K562 (cell line): ENCODE results near the gene PPP1R13B. TPM values are rescaled to one million over a fixed set of nuclear protein-coding genes. Genes with fewer than 3 reads are reported as not detected.

Experiments used
- ATAC-seq: fragments of 200-7000 bp; cut with Tn5 transposase; 3 replicates; pipeline ENCODE4 v1.9.1; 2020; ENCODE audit warnings: moderate library complexity
- BruUV-seq: library from RNA; stranded (reverse); fragments of 400-500 nt; replicated peaks from 2 replicates; lab custom pipeline; 2021; lab: Mats Ljungman, UMichigan
- CTCF ChIA-PET: fragments of 300-600 bp; formaldehyde crosslinking; extraction: SDS; loops from one replicate; lab custom pipeline; 2021; ENCODE audit warnings: low intra/inter-chr PET ratio; lab: Yijun Ruan, JAX
- POLR2A ChIA-PET: fragments of 300-600, 350-650 bp; sonication (Branson Sonifier 250); formaldehyde crosslinking; extraction: SDS; loops from one replicate; lab custom pipeline; 2021; ENCODE audit warnings: antibody characterized with exemption, inconsistent platforms; lab: Yijun Ruan, JAX
- DNase-seq, 4 experiments: peaks; one replicate each; pipeline versions ENCODE4 v3.0.0 to v3.0.0-alpha.2; 2011 to 2018; ENCODE audit warnings: low spot score in 3 of 4, mixed read lengths in 3 of 4; ENCODE audit errors: extremely low read depth in 1 of 4
- FAIRE-seq: peaks from 2 replicates; lab custom pipeline; 2011; peaks lifted over from hg19 to GRCh38; lab: Jason Lieb, UNC
- H2AFZ ChIP-seq: 2 replicates; pipeline ENCODE4 v1.6.0; 2011; ENCODE audit warnings: low read depth, low read length, control low read depth, inconsistent platforms
- H3K27ac ChIP-seq: fragments of 200-600 bp; 3 replicates; pipeline ENCODE4 v1.8.0; 2011; ENCODE audit warnings: low read depth, mild to moderate bottlenecking, control low read depth, inconsistent platforms, low read length, moderate library complexity, mixed read lengths; ENCODE audit errors: extremely low read depth
- H3K27me3 ChIP-seq, 2 experiments: fragments of 300-600 bp in 1 of 2; 2 replicates in 1 of 2; 3 replicates in 1 of 2; pipeline versions ENCODE4 v1.6.0 to v1.8.0; 2011; ENCODE audit warnings: inconsistent platforms in 2 of 2, low read length in 2 of 2, mild to moderate bottlenecking in 1 of 2, mixed read lengths in 1 of 2, moderate library complexity in 1 of 2; ENCODE audit not compliant: control insufficient read depth in 2 of 2, insufficient read depth in 2 of 2
- H3K36me3 ChIP-seq: fragments of 300-600 bp; 3 replicates; pipeline ENCODE4 v1.8.0; 2011; ENCODE audit warnings: mild to moderate bottlenecking, low read length, inconsistent platforms; ENCODE audit not compliant: control insufficient read depth, insufficient read depth
- H3K4me1 ChIP-seq, 2 experiments: fragments of 200-600 bp in 1 of 2; replicated peaks in 1 of 2; 2 replicates in 1 of 2; 3 replicates in 1 of 2; pipeline versions ENCODE4 v1.5.1 to v1.8.0; 2011; ENCODE audit warnings: inconsistent platforms in 2 of 2, low read length in 2 of 2, mild to moderate bottlenecking in 1 of 2, mixed read lengths in 1 of 2, moderate library complexity in 1 of 2; ENCODE audit not compliant: control insufficient read depth in 2 of 2, insufficient read depth in 2 of 2
- H3K4me2 ChIP-seq: 2 replicates; pipeline ENCODE4 v1.6.1; 2011; ENCODE audit warnings: low read length, control low read depth, inconsistent platforms, mixed read lengths; ENCODE audit not compliant: insufficient read depth
- H3K4me3 ChIP-seq: fragments of 200-600 bp; sonication (generic), shearing (Covaris generic); 2 replicates; pipeline ENCODE4 v1.5.1; 2016; ENCODE audit warnings: control low read depth, inconsistent platforms
- H3K79me2 ChIP-seq: fragments of 200-600 bp; 3 replicates; pipeline ENCODE4 v1.8.0; 2011; ENCODE audit warnings: low read length, inconsistent platforms; ENCODE audit not compliant: control insufficient read depth, insufficient read depth
- H3K9ac ChIP-seq, 2 experiments: 2 replicates each; pipeline versions ENCODE4 v1.6.0 to v1.6.1; 2011; ENCODE audit warnings: low read depth in 2 of 2, low read length in 2 of 2, control low read depth in 1 of 2, inconsistent platforms in 1 of 2, mild to moderate bottlenecking in 1 of 2, mixed read lengths in 1 of 2; ENCODE audit not compliant: insufficient read depth in 1 of 2
- H3K9me1 ChIP-seq: one replicate; pipeline ENCODE4 v1.6.0; 2011; ENCODE audit warnings: inconsistent platforms, mild to moderate bottlenecking, low read length, moderate library complexity; ENCODE audit not compliant: control insufficient read depth, insufficient read depth
- H3K9me3 ChIP-seq: replicated peaks from 2 replicates; pipeline ENCODE4 v1.5.1; 2011; ENCODE audit warnings: low read depth, low read length, inconsistent platforms; ENCODE audit not compliant: control insufficient read depth, insufficient read depth
- H4K20me1 ChIP-seq: replicated peaks from 2 replicates; pipeline ENCODE4 v1.6.1; 2011; ENCODE audit warnings: low read length, inconsistent platforms, mixed read lengths; ENCODE audit not compliant: control insufficient read depth, insufficient read depth
- CBX8 ChIP-seq: fragments of 200-600 bp; sonication (generic); IDR thresholded peaks from 2 replicates; pipeline ENCODE4 v1.6.1; 2012; ENCODE audit warnings: borderline replicate concordance, mixed run types, low read depth, mild to moderate bottlenecking, moderate library complexity, mixed read lengths, low read length, control low read depth, inconsistent platforms; ENCODE audit not compliant: poor library complexity, severe bottlenecking; ENCODE audit errors: extremely low read depth
- CREB3L1 ChIP-seq: fragments of 450-650 bp; IDR thresholded peaks from 2 replicates; pipeline ENCODE4 v1.6.1; 2014; ENCODE audit warnings: low read depth, mild to moderate bottlenecking, moderate library complexity, borderline replicate concordance
- HBP1 ChIP-seq: fragments of 450-650 bp; formaldehyde crosslinking; IDR thresholded peaks from 2 replicates; pipeline ENCODE4 v1.4.0; 2022; ENCODE audit warnings: missing genetic modification characterization
- HDGF ChIP-seq: fragments of 450-650 bp; IDR thresholded peaks from 2 replicates; pipeline ENCODE4 v1.6.1; 2016
- NCOA2 ChIP-seq, 2 experiments: fragments of 450-650 bp; IDR thresholded peaks; 2 replicates each; pipeline ENCODE4 v1.6.1; 2018; ENCODE audit warnings: mild to moderate bottlenecking in 2 of 2, moderate library complexity in 1 of 2; ENCODE audit not compliant: partially characterized antibody in 2 of 2
- PHF8 ChIP-seq: fragments of 200-600 bp; sonication (generic); IDR thresholded peaks from 2 replicates; pipeline ENCODE4 v1.6.1; 2012; ENCODE audit warnings: mixed run types, mild to moderate bottlenecking, inconsistent platforms, low read length, moderate library complexity, borderline replicate concordance
- POLR2A ChIP-seq: fragments of 450-650 bp; conservative IDR thresholded peaks from 2 replicates; pipeline ENCODE4 v1.6.1; 2016
- RBM22 ChIP-seq: fragments of 200-400 bp; formaldehyde crosslinking; IDR thresholded peaks from 2 replicates; pipeline ENCODE4 v1.6.1; 2018; ENCODE audit warnings: low read length, low read depth; ENCODE audit not compliant: poor library complexity, severe bottlenecking
- RNF219 ChIP-seq: fragments of 250-450 bp; sonication (Bioruptor Pico); IDR thresholded peaks from 2 replicates; pipeline ENCODE4 v1.5.0; 2022; ENCODE audit warnings: mild to moderate bottlenecking
- TFAM ChIP-seq: fragments of 250-450 bp; sonication (Bioruptor Pico); conservative IDR thresholded peaks from 2 replicates; pipeline ENCODE4 v1.5.0; 2021; ENCODE audit warnings: mild to moderate bottlenecking, moderate library complexity
- ZBTB8A ChIP-seq: fragments of 450-650 bp; IDR thresholded peaks from 2 replicates; pipeline ENCODE4 v1.6.1; 2018; ENCODE audit warnings: mild to moderate bottlenecking, moderate library complexity; ENCODE audit not compliant: partially characterized antibody
- WGBS: fragments of 100-300 bp; shearing (Covaris generic); methylation state at CpG from one replicate; pipeline ENCODE4 v1.1.6; 2016; ENCODE audit warnings: low coverage, mixed read lengths; ENCODE audit not compliant: insufficient coverage; ENCODE audit errors: missing lambda C conversion rate; 5-methylcytosine and 5-hydroxymethylcytosine counted together
- in situ Hi-C: fragments of 300-500 bp; cut with MboI; formaldehyde crosslinking; loops from 4 replicates; pipeline ENCODE4 v1.15.0; 2018; ENCODE audit warnings: inconsistent platforms, mixed read lengths
- intact Hi-C: fragments of 100-400 bp; cut with micrococcal nuclease; formaldehyde crosslinking; loops from 2 replicates; pipeline ENCODE4 v1.14.2; 2022
- polyA plus RNA-seq, 8 experiments: library from polyadenylated mRNA; depleted of rRNA in 4 of 8; stranded (reverse) in 5 of 8; unstranded in 3 of 8; fragments of >200 nt; fragmentation: Nextera tagmentation in 2 of 8; fragmentation: Illumina TruSeq in 1 of 8; extraction: Ambion mirVana in 2 of 8; extraction: Trizol in 1 of 8; gene quantifications; 2 replicates each; pipeline versions ENCODE4 v1.2.1 to v1.2.3, GENCODE V29; 2011 to 2014; ENCODE audit warnings: inconsistent platforms in 1 of 8, missing spikeins in 1 of 8
- total RNA-seq, 7 experiments: library from RNA; depleted of rRNA in 6 of 7; stranded (reverse); fragments of >200 nt in 6 of 7; fragmentation: Illumina TruSeq in 2 of 7; extraction: Trizol in 2 of 7; gene quantifications; 2 replicates each; pipeline versions ENCODE4 v1.2.1 to v1.2.3, GENCODE V29; 2011 to 2021; ENCODE audit warnings: low replicate concordance in 1 of 7
- TF ChIP-seq, protein P1 (sequence below), 2 experiments: fragments of 450-650 bp in 1 of 2; sonication (generic) in 1 of 2; formaldehyde crosslinking; conservative IDR thresholded peaks; 2 replicates each; pipeline versions ENCODE4 v1.4.0 to v1.8.1; 2020 to 2022; ENCODE audit warnings: mild to moderate bottlenecking in 1 of 2, missing genetic modification reagents in 1 of 2

The PPP1R13B gene
- total and polyA plus RNA-seq, 9 of the 15 experiments (the other 6 are each of a cell fraction or from before 2014, with no cell fraction given) = 0.03 to 1.7 (median 0.15) TPM

GRCh38 chr14:103708750-103709187 is 138.6 kb downstream of the PPP1R13B start (continued):
- TF ChIP-seq HBP1 (CRISPR knock-in tag) = no peak

DNA sequence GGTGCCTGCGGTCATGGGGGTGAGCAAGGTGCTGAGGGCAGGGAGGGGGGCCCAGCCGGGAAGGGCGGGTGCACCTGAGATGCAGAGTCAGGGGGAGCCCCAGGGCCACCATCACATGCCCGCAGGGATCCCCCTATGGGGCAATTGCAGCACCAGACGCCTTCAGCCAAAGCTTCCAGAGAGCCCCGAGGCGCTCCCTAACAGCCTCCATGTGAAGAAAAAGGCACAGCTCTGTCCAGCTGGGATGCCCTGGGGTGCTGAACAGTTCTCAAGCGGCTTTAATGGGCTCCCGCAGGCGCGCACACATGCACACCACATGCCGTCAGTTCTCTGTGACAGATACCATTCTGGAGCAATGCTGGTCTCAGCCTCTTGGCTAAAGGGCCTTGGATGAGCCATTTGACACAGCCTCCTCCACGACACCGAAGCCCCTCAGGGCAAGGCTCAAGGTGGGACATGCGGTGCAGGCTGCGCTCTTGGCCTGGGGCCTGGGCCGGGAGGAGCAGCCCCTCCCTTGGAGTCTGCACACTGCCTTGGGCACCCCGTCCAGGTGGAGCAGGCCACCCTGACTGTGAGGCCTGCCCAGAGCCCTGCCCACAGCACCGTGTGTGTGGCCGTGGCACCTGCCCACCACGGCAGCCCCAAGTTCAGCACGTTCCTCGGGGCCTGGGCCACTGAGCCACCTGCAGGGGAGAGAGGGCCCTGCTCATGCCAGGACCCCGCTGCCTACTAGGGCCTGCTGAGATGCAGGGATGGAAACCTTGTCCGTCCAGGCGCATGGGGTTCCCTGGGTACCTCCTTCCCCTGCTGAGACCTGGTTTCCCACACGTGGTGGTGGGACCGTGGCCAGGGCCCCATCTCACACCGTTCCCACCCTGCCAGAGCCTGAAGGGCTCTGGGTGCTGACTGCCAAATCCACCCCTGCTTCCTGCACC is 139.8 kb downstream of the PPP1R13B start:
- BruUV-seq = no TSS peak
- no peak overlapping the region for H3K4me2 ChIP-seq
- ChIA-PET POLR2A (interaction anchor here (0.5 to 2.6 kb wide), 2 partner anchors 8 to 1391 kb away, joined by 3 to 9 read pairs; partner anchors contain the start of genes XRCC3 and ZFYVE21), CTCF (no interaction called here)
- intact Hi-C loops = no loop called here
- no peaks in the 10 kb centered on the region for H3K9me1 ChIP-seq
- H2AFZ ChIP-seq = no peak overlapping the region
- in situ Hi-C loops = no loop called here
- no peak for DNase-seq
- H3K27me3 ChIP-seq = no peaks in the 10 kb centered on the region
- H3K79me2 ChIP-seq = peaks cover 5% of the 10 kb centered on the region; the same call in 2 of the 3 replicates
- no peak overlapping the region for H3K9ac ChIP-seq
- no peak overlapping the region for H3K4me3 ChIP-seq
- H4K20me1 ChIP-seq = no peaks in the 10 kb centered on the region
- WGBS = 94% methylated on average over 14 of the region's 29 CpGs
- ATAC-seq = no peak
- FAIRE-seq = no peak
- H3K27ac ChIP-seq = no peak overlapping the region
- no peaks in the 10 kb centered on the region for H3K9me3 ChIP-seq
- H3K4me1 ChIP-seq = peaks cover 0 to 30% of the 10 kb centered on the region in 2 experiments; a peak in 2 of 5 replicates
- H3K36me3 ChIP-seq = peaks cover 85% of the 10 kb centered on the region; the same call in 2 of the 3 replicates
- TF ChIP-seq HDGF (no peak), RBM22 (peak; percentile 41), RNF219 (CRISPR knock-in tag) (no peak), CREB3L1 (no peak), ZBTB8A (no peak), TFAM (CRISPR knock-in tag) (no peak), NCOA2 (IDR thresholded peaks at IDR 0.05; ENCODE audit: partially characterized antibody in 2 of 2) (no peak), PHF8 (no peak), POLR2A (no peak), CBX8 (no peak)
- TF ChIP-seq, protein P1, sequence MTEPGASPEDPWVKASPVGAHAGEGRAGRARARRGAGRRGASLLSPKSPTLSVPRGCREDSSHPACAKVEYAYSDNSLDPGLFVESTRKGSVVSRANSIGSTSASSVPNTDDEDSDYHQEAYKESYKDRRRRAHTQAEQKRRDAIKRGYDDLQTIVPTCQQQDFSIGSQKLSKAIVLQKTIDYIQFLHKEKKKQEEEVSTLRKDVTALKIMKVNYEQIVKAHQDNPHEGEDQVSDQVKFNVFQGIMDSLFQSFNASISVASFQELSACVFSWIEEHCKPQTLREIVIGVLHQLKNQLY (CRISPR knock-in tag; conservative IDR thresholded peaks at IDR 0.05) = no peak
